Skin of body (tissue), 2 donors: Measurements from ENCODE around the gene CDH12. TPM values are rescaled to one million over a fixed set of nuclear protein-coding genes. Genes with fewer than 3 reads are reported as not detected.

Experiments
- DNase-seq: peaks from one replicate; lab custom pipeline; 2025; lab: John Stamatoyannopoulos, UW
- total RNA-seq: library from RNA; depleted of rRNA; stranded (reverse); fragments of >200 nt; gene quantifications from one replicate; pipeline ENCODE4 v1.2.3, GENCODE V29; 2014

The CDH12 gene
- total RNA-seq, 1 donor from 2014 or later, result 4.8 TPM

GRCh38 chr5:21774281-21774680, 1078.9 kb downstream of the CDH12 start:
- no peak for DNase-seq

- no peak for DNase-seq
Observed at GRCh38 chr5:21773456-21773855, 1079.7 kb downstream of the CDH12 start.

- no peak for DNase-seq
Observed at GRCh38 chr5:21765406-21765805, 1087.7 kb downstream of the CDH12 start.

- no peak for DNase-seq
Observed at GRCh38 chr5:21739096-21739495, 1114.0 kb downstream of the CDH12 start.

- no peak for DNase-seq
Observed at GRCh38 chr5:21723500-21723899, 1129.6 kb downstream of the CDH12 start.

- peak; percentile 8 for DNase-seq
Observed at GRCh38 chr5:21711866-21712758, 1141.0 kb downstream of the CDH12 start.

GRCh38 chr5:21709770-21710169, 1143.4 kb downstream of the CDH12 start:
- DNase-seq, result no peak

GRCh38 chr5:21704974-21705668, 1148.0 kb downstream of the CDH12 start:
- DNase-seq, result no peak

GRCh38 chr5:21701317-21701716, 1151.8 kb downstream of the CDH12 start:
- DNase-seq, result no peak
